RWPE1 (cell line): Measurements from ENCODE around the gene MDM2.

Experiments
- CTCF ChIA-PET: fragments of 350-600 bp; sonication (Branson Sonifier 250); formaldehyde crosslinking; extraction: SDS; loops from one replicate; lab custom pipeline; 2021; lab: Yijun Ruan, JAX
- POLR2A ChIA-PET: fragments of 400-600 bp; formaldehyde crosslinking; extraction: SDS; loops from one replicate; lab custom pipeline; 2020; ENCODE audit warnings: antibody characterized with exemption; ENCODE audit not compliant: low non-redundant PET; lab: Yijun Ruan, JAX
- DNase-seq: peaks from one replicate; pipeline ENCODE4 v3.0.0; 2012; ENCODE audit warnings: low spot score
- H3K27ac ChIP-seq: fragments of 450-650 bp; 2 replicates; pipeline ENCODE4 v1.5.1; 2017
- TF ChIP-seq, protein P1 (sequence below): fragments of 450-650 bp; conservative IDR thresholded peaks from 2 replicates; pipeline ENCODE4 v1.5.1; 2017; ENCODE audit warnings: low read depth, mild to moderate bottlenecking

Gene MDM2

DNA sequence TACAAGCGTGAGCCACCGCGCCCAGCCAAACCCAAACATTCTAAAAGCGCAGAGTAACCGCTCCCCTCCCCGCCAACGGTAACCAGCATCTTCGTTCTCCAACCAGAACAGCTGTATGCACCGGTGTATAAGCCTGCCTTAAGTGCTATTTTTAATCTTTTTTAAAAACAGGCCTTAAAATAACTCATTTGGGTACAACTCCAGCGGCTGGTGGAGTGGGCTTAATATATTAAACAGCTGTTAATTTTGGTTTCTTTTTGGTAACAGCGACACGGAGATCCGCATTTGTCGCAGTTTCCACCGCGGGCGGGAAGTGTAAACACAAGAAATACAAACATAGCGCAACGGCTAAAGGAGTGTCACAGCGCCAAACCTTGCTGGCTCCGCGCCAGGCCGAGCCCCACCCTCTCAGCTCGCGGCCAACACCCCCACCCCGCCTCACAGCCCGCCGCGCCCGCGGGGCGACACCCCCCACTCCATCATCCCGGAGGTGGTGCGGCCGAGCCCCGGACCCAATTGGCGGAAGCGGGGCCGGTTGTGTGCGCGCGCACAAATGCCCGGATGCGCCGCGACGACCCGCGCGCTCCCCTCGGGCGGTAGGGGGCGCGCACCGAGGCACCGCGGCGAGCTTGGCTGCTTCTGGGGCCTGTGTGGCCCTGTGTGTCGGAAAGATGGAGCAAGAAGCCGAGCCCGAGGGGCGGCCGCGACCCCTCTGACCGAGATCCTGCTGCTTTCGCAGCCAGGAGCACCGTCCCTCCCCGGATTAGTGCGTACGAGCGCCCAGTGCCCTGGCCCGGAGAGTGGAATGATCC is at the start of gene MDM2:
TSS of gene MDM2 (plus strand) at position 602 of the 812 bp plus-strand sequence. CDS start 301 bp downstream, outside the sequence.
- CTCF ChIA-PET, result interaction anchor here (0.6 to 0.9 kb wide), 4 partner anchors 12 to 217 kb away, joined by 3 to 5 read pairs (median 4); no protein-coding TSS in a partner anchor
- peak; percentile 96 for DNase-seq
- POLR2A ChIA-PET, result interaction anchor here (1.2 to 1.5 kb wide), 2 partner anchors 21 to 61 kb away, joined by 3 to 5 read pairs; no protein-coding TSS in a partner anchor
- TF ChIP-seq, protein P1, sequence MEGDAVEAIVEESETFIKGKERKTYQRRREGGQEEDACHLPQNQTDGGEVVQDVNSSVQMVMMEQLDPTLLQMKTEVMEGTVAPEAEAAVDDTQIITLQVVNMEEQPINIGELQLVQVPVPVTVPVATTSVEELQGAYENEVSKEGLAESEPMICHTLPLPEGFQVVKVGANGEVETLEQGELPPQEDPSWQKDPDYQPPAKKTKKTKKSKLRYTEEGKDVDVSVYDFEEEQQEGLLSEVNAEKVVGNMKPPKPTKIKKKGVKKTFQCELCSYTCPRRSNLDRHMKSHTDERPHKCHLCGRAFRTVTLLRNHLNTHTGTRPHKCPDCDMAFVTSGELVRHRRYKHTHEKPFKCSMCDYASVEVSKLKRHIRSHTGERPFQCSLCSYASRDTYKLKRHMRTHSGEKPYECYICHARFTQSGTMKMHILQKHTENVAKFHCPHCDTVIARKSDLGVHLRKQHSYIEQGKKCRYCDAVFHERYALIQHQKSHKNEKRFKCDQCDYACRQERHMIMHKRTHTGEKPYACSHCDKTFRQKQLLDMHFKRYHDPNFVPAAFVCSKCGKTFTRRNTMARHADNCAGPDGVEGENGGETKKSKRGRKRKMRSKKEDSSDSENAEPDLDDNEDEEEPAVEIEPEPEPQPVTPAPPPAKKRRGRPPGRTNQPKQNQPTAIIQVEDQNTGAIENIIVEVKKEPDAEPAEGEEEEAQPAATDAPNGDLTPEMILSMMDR, result peak; percentile 82
- peak within 1 kb of the TSS; percentile 99 for H3K27ac ChIP-seq

DNA sequence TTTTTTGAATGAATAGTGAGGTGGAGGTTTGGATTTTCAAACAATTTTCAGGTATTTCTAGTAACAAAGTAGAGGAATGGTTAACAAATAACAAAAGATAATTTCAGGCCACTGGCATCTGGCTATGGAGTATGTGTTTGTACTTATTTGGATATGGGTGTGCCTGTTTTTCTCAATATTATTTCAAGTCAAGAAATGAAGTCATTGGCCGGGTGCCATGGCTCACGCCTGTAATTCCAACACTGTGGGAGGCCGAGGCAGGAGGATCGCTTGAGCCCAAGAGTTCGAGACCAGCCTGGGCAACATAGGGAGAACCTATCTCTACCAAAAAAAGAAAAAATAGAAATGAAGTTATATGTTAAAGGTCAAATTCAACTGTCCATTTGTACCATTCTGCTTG is 48.1 kb upstream of the MDM2 start:
- ChIA-PET POLR2A (no interaction called here), CTCF (no interaction called here)
- TF ChIP-seq, protein P1, result no peak
- no peak overlapping the region for H3K27ac ChIP-seq
- no peak for DNase-seq

DNA sequence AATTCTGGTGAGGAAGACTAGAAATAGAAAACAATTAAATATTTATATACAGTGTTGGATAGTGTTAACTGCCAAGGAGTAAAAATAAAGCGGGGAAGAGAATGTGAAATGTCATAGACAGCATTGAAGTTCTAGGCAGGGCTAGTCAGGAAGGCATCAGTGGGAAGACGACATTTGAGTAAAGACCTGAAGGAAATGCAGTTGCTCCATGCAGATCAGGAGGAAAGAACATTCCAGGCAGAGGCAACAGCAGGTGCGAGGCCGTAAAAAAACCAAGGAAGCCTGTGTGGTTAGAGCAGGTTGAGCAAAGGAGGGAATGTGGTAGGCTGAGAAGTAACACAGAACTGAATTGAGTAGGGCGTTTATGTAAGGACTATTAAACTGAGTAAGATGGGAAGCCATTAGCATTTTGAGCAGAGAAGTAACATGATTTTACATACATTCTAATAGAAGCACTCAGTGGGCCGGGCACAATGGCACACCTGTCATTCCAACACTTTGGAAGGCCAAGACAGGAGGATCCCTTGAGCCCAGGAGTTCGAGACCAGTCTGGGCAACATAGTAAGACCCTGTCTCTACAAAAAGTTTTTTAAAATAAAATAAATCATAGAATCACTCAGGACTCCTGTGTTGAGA is 47.1 kb upstream of the MDM2 start:
- no peak for DNase-seq
- POLR2A ChIA-PET, result no interaction called here
- H3K27ac ChIP-seq, result no peak overlapping the region
- CTCF ChIA-PET, result no interaction called here
- TF ChIP-seq, protein P1, result no peak

DNA sequence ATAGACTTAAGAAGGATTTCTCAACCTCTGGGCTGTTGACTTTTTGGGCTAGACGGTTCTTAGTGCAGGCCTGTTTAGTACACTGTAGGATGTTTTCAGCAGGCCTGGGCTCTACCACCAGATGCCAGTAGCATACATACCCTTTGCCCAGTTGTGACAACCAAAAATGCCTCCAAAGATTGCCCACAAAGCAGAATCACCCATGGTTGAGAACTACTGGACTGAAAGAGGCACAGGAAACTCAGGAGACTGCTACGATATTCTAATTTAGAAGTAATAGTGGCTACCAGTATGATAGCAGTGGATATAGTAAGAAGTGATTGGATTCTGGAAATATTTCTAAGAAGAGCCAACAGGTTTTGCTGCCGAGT is 46.5 kb upstream of the MDM2 start:
- no peak for DNase-seq
- ChIA-PET POLR2A (no interaction called here), CTCF (no interaction called here)
- H3K27ac ChIP-seq, result no peak overlapping the region
- TF ChIP-seq, protein P1, result no peak

DNA sequence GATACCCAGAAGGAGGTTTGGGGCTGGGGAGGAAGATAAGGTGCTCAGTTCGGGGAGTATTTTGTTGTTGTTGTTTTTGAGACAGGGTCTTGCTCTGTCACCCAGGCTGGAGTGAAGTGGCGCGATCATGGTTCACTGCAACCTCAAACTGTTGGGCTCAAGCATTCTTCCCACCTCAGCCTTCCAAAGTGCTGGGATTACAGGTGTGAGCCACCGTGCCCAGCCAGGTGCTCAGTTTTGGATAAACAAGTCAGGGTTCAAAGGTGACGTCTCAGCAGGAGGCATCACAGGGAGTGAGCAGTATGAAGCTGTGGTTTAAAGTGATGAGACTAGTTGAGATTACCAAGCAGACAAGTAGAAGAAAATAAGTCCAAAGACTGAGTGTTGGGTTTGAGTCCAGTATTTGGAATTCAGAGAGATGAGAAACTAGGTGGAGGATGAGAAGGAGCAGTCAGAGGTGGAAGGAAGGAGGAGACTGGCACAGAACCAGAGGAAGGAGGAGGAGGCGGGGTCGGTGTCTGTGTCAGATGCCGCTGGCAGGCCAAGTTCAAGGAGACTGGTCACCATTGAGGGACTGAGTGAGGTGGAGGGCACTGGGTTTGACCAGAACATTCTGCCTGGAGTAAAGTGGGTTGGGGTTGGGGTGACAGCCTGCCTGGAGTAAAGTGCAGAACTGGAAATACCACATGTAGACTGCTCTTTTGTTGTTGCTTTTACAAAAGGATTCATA is 45.9 kb upstream of the MDM2 start:
- no peak overlapping the region for H3K27ac ChIP-seq
- TF ChIP-seq, protein P1, result no peak
- DNase-seq, result no peak
- CTCF ChIA-PET, result interaction anchor here (0.7 kb wide), 1 partner anchor 54 kb away, joined by 3 read pairs; no protein-coding TSS in a partner anchor
- POLR2A ChIA-PET, result no interaction called here

DNA sequence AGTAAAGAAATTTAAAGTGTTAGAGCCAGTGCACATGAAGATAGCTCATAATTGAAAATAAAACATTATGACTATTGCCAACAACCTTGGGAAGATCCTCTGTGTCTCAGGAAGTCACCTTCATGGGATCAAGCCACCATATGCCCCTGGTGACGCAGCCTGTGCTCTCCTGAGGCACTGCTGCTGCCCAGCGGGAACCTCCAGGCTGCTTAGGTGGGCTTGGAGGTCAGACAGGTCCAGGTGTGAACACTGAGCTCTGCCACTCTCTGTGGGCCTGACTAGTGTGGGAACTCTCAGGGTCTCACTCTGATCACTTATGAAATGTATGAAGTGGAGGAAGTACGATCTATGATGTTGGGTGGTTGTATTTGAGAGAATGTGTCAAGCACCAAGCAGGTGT is 45.3 kb upstream of the MDM2 start:
- no peak overlapping the region for H3K27ac ChIP-seq
- CTCF ChIA-PET, result interaction anchor here (0.7 kb wide), 1 partner anchor 54 kb away, joined by 3 read pairs; no protein-coding TSS in a partner anchor
- POLR2A ChIA-PET, result no interaction called here
- TF ChIP-seq, protein P1, result no peak
- no peak for DNase-seq
